Activated effector memory CD4-positive, alpha-beta T cell treated with Interleukin-2 at 50 U/mL for 16 hours (primary cell): Measurements from ENCODE around the gene NAXD.
"Not testable (repeated sequence)": the region's sequence is repeated elsewhere in the genome, so short reads cannot be mapped to it uniquely, and the experiment has no call there.

ENCODE experiments used
- DNase-seq: peaks from one replicate; pipeline ENCODE4 v3.0.0-alpha.2; 2020

NAXD gene

DNA sequence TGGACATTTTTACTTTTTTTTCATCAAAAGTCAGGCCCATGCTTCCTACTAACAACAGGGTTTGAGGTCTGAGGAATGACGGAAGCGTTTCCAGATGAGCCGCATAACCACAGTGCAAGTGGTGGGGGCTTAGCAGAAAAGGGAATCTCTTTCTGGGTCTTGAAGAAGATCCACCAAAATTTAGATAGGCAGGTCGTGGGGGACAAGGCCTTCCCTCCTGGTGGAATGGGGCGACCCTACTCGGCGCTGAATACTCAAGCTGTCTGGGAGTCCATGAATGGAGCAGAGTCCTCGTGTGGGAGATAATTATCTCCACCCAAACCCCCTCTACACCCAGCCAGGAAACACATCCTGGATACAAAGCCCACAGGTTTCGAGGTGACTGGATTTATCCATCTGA, 53.7 kb downstream of the NAXD start:
- no peak for DNase-seq

GRCh38 chr13:110669814-110670213, 54.5 kb downstream of the NAXD start:
- not testable (repeated sequence) for DNase-seq

DNA sequence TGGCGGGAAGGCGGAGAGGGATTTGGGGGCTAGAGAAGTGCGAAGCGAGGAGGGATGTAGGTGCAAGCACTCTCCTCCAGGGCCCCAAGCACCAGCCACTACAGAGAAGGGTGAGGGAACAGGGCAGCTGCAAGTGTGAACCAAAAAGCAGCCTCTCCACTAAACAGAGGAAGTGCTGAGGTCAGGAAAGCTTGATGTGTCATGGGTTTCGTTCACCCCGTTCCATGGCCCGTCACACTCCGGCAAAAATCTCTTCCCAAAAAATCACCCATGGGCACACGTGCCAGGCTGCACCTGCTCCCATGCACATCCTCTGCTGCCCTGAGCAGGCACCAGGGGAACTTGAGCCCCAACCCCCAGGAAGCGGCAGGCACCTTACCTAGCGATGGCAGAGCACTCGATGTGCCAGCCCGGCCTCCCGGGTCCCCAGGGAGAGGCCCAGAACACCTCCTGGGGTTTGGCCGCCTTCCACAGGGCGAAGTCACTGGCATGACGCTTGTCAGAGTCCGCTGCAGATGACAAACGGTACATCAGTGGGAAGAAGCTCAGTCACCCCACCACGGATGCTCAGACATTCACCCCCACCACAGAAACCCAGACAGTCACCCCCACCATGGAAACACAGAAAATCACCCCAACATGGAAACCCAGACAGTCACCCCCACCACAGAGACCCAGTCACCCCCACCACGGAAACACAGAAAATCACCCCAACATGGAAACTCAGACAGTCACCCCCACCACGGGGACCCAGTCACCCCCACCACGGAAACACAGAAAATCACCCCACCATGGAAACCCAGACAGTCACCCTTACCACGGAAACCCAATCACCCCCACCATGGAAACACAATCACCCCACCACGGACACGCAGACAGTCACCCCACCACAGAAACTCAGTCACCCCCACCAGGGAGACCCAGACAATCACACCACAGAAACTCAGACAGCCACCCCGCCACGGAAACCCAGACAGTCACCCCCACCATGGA, 61.5 kb downstream of the NAXD start:
- no peak for DNase-seq

DNA sequence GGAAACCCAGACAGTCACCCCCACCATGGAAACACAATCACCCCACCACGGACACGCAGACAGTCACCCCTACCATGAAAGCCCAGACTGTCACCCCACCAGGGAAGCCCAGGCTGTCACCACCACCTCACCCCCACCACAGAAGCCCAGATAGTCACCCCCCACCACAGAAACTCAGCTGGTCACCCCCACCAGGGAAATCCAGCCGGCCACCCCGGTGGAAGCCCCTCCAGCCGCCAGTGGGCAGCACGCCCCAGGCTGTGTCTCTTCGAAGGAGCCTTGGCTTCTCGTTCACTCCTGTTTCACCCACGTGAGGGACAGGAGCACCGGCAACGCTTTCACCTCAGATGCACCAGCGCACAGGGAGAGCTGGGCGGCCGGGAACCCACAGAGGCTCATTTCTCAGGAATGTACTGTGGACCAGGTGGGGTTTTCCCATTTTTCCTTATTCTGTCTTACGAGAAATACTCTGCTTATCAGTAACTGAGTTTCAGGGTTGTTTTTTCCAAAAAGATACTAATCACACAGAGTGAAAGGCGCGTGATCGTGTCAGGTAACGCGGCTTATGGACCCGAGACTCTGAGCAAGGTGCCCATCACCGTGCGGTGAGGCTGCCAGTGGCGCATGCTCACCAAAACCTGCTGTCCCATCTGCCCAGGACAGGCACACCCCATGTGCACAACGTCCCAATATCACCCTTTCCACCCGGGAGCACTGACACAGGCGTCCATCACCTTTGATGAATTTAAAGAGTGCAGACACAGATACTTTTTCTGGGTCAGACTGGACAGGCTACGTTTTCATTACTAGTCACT, 62.6 kb downstream of the NAXD start:
- no peak for DNase-seq

GRCh38 chr13:110680852-110681251, 65.5 kb downstream of the NAXD start:
- DNase-seq: no peak

- no peak for DNase-seq
Observed at GRCh38 chr13:110681868-110682550, 66.7 kb downstream of the NAXD start.

GRCh38 chr13:110682746-110683145, 67.4 kb downstream of the NAXD start:
- DNase-seq: no peak

DNA sequence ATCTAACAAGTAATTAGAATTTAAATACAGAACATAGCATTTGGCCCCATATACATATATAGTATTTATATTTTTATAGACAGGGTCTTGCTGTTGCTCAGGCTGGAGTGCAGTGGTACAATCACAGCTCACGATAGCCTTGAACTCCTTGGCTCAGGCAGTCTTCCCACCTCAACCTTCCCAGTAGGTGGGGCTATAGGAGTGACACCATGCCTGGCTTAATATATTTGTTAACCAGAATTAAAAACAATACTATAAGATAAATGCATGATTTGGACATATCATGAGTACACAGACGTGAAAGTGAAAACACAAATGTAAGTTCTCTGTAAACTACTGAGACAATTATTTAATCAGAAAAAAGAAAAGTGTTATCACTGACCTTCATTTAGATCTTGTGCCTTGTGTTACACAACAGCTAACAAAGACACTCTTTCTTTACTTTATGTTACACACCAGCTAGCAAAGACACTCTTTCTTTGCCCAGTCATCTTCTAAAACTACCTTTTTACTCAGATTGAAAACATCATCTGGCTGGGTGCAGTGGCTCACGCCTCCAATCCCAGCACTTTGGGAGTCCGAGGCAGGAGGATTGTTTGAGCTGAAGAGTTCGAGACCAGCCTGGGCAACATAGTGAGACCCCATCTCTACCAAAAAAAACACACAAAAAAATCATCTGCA, 68.0 kb downstream of the NAXD start:
- DNase-seq: no peak

DNA sequence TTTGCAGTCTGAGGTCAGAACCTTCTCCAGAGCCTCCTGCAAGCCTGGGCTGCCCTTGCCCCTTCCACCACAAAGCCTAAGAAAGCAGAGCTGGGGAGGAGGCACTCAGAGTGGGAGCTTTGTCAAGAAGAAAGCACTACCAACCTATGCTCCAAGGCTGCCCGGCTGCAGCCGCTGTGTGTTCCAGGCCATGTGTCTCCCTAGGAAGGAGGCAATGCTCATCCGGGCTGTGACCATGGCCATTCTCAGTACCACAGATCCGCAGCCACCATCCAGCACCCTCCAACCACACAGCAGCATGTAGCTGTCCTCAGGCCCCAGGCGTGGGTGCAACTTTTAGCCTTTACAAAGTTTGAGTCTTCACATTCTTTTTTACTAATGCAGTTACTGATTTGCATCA, 68.6 kb downstream of the NAXD start:
- DNase-seq: no peak

GRCh38 chr13:110684388-110685056, 69.2 kb downstream of the NAXD start:
- DNase-seq: no peak

- no peak for DNase-seq
Observed at GRCh38 chr13:110685305-110686020, 70.1 kb downstream of the NAXD start.

- DNase-seq: no peak
Observed at GRCh38 chr13:110687736-110688135, 72.4 kb downstream of the NAXD start.

GRCh38 chr13:110689041-110689440, 73.7 kb downstream of the NAXD start:
- DNase-seq: no peak
